ENCODE results near the gene APOD.

APOD gene

DNA sequence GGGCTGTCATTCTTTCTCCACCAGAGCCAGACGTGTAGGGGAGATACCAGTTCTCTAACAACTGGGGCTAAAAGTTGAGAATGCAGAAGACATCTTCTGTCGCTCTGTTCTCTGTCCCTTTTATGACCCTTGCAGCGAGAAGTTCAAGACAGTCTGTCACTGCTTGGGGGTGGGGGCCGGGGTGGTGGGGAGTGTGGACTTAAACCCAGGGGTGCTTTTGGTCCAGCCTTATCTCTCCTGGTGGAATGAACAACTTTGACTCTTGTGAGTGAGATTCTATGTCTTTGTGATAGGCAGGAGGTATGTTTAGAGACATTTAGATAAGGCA is 767 bp upstream of the APOD start:
- no peak for DNase-seq

GRCh38 chr3:195582947-195583346 is 793 bp downstream of the APOD start:
- DNase-seq: no peak

GRCh38 chr3:195580744-195581443 is 2.8 kb downstream of the APOD start:
- DNase-seq: no peak

DNA sequence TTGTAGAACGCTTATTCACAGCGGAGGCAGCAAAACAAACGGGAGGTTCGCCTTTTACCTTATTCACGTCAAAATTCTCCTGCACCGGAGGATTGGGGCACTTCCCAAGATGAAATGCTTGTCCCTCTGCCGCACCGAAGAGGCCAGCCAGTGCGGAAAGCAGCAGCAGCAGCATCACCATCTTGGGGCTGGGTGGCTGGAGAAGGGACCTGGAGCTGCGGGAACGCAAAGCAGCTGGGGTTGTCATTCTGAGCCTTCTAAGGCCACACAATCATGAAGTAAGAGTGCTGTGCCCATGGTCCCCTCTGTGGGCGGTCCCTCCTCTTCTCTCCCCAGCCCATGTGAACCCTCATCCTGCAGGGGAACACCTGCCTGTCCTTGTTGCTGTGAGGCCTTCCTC is 4.5 kb downstream of the APOD start:
- no peak for DNase-seq

DNA sequence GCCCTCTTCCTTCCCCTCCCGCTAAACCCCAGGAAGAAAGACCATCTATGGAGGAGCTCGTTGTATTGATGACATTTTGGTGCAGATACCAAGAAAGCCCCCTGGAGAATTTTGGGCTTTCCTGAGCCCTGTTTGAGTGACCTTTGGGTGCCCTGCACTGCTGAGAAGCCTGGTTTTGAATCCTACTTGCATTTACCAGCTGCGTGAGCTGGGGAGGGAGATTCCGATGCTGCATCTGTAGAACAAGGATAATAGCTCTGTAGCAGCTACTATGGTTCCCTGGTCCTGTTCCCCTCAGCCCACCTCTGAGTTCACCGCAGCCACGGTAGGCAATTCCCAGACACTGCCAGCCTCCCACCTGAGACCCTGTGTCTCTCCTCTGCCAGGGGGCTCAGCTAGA is 5.2 kb downstream of the APOD start:
- no peak for DNase-seq

DNA sequence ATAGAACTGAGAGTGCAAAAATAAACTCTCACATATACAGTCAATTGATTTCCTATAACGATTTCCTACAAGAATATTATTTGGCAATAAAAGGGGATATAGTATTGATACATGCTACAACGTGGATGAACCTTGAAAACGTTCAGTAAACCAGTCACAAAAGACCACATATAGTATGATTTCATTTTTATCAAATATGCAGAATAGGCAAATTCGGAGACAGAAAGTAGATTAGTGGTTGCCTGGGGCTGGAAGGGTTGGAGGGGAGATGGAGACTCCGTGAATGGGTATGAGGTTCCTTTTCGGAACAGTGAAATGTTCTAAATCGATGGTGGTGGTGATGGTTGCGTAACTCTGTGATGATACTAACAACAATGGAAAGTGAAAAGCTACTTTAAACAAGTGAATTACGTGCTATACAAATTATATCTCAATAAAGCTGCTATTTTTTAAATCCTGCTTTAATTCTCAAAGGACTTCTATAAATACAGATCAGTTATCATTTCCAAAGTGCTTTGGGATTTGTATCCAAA is 6.0 kb downstream of the APOD start:
- DNase-seq: no peak

- no peak for DNase-seq
Observed at GRCh38 chr3:195574497-195575304, 9.0 kb downstream of the APOD start.

DNA sequence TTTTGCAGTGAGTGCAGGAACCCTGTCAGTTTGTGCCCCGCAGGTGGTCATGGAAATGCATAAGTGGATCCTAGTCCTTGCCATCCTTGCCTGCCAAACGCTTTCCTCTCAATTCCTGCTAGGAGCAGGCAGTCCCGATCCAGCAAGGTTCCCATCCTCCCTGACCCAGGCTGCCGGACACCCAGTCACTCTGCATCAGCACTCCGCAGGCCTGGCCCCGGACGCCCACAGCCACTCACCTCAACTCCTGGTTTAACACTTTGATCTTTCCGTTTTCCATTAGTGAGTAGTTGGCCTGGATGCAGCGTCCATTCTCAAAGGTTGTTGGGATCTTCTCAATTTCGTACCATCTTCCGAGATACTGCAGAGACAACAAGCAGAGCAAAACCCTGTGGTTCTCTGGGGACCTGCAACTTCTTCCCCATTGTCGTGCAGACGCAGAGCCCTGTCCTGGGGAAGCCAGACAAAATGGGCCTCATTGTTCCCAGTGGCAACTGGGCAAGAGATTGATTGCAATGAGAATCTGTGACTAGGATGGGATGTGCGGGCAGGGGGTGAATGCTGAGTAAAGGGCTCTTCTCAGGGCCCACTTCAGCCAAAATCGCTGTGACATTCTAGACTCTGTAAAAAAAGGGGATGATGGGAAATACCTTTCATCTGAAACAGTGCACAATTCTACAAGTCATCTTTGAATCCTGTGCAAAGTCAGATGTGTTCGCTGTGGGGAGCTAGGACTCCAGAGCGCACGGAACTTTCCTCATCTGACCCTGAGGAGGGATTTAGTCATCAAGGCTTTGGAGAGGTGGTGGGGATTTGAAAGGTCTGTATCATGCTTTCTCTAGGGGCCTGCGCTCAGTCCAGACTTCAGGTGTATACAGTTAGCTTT is 9.9 kb downstream of the APOD start:
- no peak for DNase-seq

DNA sequence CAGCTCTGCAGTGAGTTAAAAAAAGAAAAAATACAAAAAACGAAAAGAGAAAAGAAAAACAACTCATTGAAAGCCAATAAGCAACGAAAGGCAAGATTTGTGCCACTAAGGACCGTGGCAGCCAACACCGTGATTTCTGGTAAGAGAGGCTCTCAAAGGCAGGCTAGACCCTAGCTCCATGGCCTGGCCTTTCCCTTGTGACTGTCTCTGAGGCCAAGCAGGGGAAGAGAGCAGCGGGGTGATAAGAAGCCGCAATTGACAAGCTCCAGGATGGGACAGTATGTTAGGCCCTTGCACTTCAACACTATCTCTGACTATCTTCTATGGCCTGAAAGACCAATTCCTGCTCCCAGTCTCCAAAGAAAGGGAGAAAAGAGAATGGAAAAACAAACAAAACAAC is 12.4 kb downstream of the APOD start:
- no peak for DNase-seq

- no peak for DNase-seq
Observed at GRCh38 chr3:195570912-195571311, 12.8 kb downstream of the APOD start.

GRCh38 chr3:195570344-195570743 is 13.4 kb downstream of the APOD start:
- DNase-seq: no peak

- no peak for DNase-seq
Observed at GRCh38 chr3:195568630-195569029, 15.1 kb downstream of the APOD start.

- DNase-seq: no peak
Observed at GRCh38 chr3:195566797-195567196, 16.9 kb downstream of the APOD start.

DNA sequence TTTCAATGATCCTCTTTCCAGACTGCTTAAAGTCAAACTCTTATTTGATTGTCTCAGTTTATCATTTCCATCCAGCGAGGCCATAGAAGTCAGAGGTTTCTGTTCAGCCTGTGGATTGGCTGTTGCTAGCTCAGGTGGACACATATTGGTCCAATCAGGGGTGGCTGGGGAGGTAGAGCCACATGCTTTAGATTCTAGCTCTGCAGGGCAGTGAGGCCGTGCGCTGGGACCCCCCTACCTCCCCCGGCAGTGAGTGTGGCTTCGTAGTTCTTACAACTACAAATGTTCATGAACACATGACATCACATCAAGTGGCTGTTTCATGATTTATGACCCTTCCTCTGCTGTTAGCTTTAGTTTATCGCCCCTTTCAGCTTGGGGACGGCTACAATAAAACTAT is 18.0 kb downstream of the APOD start:
- DNase-seq: no peak

DNA sequence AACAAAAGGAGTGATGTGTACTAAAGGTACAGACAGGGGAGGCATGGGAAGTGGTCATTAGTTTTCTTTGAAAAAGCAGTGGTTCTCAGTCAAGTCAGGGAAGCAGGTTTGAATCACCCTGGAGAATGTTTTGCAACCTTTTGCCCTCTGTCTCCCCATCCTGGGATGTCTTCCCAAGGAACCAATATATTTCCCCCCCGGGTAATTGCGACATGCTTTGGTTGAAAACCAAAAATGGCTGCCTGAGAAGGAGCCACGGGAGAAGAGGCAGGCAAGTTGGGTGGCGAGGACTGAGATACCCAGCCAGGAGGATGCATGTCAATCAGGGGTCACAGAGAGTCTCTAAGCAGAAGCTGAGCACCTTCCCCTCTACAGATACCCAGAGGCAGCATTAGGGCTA is 20.4 kb downstream of the APOD start:
- no peak for DNase-seq

GRCh38 chr3:195559723-195560409 is 23.9 kb downstream of the APOD start:
- no peak for DNase-seq

- peak; percentile 56 for DNase-seq
Observed at GRCh38 chr3:195558602-195559001, 25.1 kb downstream of the APOD start.

DNA sequence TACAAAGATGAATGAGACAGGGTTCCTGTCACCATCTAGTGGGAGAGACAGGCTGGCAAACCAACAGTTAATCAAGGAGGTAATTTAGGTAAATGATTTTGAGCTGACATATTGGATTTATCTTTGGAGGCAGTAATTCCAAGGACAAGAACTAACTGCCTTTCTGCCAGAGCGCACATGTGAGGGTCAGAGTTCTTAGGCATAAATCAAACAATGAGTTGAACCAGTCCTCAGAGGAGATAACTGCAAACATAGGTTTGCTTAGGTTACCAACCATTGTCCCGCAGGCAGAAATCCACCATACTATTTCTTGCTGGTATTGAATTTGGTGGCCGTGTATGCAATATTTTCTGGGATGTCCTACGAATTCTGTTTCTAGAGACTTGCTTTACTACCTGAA is 26.4 kb downstream of the APOD start:
- no peak for DNase-seq

- no peak for DNase-seq
Observed at GRCh38 chr3:195556390-195556789, 27.4 kb downstream of the APOD start.

- no peak for DNase-seq
Observed at GRCh38 chr3:195555110-195555509, 28.6 kb downstream of the APOD start.

DNA sequence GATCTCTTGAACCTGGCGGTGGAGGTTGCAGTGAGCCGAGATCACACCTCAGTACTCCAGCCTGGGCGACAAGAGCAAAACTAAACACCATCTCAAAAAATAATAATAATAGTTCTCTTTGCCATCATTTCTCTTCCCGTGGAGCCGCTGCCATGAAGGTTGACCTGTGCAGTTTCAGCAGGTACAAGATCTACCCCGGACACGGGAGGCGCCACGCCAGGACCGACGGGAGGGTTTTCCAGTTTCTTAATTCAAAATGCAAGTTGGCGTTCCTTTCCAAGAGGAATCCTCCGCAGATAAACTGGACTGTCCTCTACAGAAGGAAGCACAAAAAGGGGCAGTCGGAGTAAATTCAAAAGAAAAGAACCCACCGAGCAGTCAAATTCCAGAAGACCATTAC is 29.3 kb downstream of the APOD start:
- no peak for DNase-seq

- no peak for DNase-seq
Observed at GRCh38 chr3:195553268-195553667, 30.5 kb downstream of the APOD start.

Data from NCI-H345 (cell line).